Natural killer cell (primary cell): ENCODE results near the gene ST3GAL3. TPM values are rescaled to one million over a fixed set of nuclear protein-coding genes. Genes with fewer than 3 reads are reported as not detected.

ENCODE experiments used
- ATAC-seq, 3 donors: fragments of 150-1000 bp in 2 of 3; fragments of 200-7000 bp in 1 of 3; cut with Tn5 transposase; 1 replicate in 1 of 3; 2 replicates in 2 of 3; pipeline ENCODE4 v1.10.0; 2021; ENCODE audit warnings: mild to moderate bottlenecking in 2 of 3, moderate library complexity in 2 of 3
- DNase-seq, 2 donors: peaks; one replicate each; pipeline versions ENCODE4 v3.0.0 to v3.0.0-alpha.2; 2013 to 2021; ENCODE audit warnings: mixed read lengths in 1 of 2
- H3K27ac ChIP-seq: one replicate; pipeline ENCODE4 v1.5.1; 2013; ENCODE audit warnings: mild to moderate bottlenecking, low read length
- H3K27me3 ChIP-seq: one replicate; pipeline ENCODE4 v1.6.1; 2013; ENCODE audit warnings: low read length; ENCODE audit not compliant: control insufficient read depth, insufficient read depth
- H3K36me3 ChIP-seq: one replicate; pipeline ENCODE4 v1.6.1; 2013; ENCODE audit warnings: low read length; ENCODE audit not compliant: control insufficient read depth, insufficient read depth
- H3K4me1 ChIP-seq: one replicate; pipeline ENCODE4 v1.6.1; 2013; ENCODE audit warnings: low read length; ENCODE audit not compliant: control insufficient read depth, insufficient read depth
- H3K4me3 ChIP-seq: one replicate; pipeline ENCODE4 v1.5.1; 2013; ENCODE audit warnings: low read length
- H3K9me3 ChIP-seq: one replicate; pipeline ENCODE4 v1.6.1; 2013; ENCODE audit warnings: low read length; ENCODE audit not compliant: control insufficient read depth, insufficient read depth
- H3K27ac Mint-ChIP-seq, 2 donors: one replicate each; pipeline ENCODE4 v1.8.0; 2022; ENCODE audit warnings: mild to moderate bottlenecking in 2 of 2, mixed read lengths in 2 of 2, moderate library complexity in 1 of 2
- H3K27me3 Mint-ChIP-seq, 2 donors: one replicate each; pipeline ENCODE4 v1.8.0; 2022; ENCODE audit warnings: low read depth in 2 of 2, mixed read lengths in 2 of 2
- H3K36me3 Mint-ChIP-seq: one replicate; pipeline ENCODE4 v1.8.0; 2022; ENCODE audit warnings: mixed read lengths
- H3K4me1 Mint-ChIP-seq, 2 donors: one replicate each; pipeline ENCODE4 v1.8.0; 2022; ENCODE audit warnings: mixed read lengths in 2 of 2
- H3K4me3 Mint-ChIP-seq: one replicate; pipeline ENCODE4 v1.8.0; 2022; ENCODE audit warnings: mild to moderate bottlenecking, moderate library complexity, mixed read lengths
- H3K9me3 Mint-ChIP-seq, 2 donors: one replicate each; pipeline ENCODE4 v1.8.0; 2022; ENCODE audit warnings: mixed read lengths in 2 of 2
- WGBS: methylation state at CpG from one replicate; pipeline ENCODE4 v1.1.7; 2013; ENCODE audit warnings: missing lambda C conversion rate; ENCODE audit not compliant: insufficient coverage; 5-methylcytosine and 5-hydroxymethylcytosine counted together
- intact Hi-C: fragments of 100-400 bp; cut with micrococcal nuclease; formaldehyde crosslinking; loops from one replicate; pipeline ENCODE4 v1.14.2; 2022
- total RNA-seq, 4 donors: library from RNA; stranded (reverse); fragments of 120-200 nt in 1 of 4; gene quantifications; one replicate each; pipeline versions ENCODE4 v1.2.3 to v1.2.4, GENCODE V29; 2013 to 2022
- TF ChIP-seq, protein P1 (sequence below): fragments of 200-600 bp; IDR thresholded peaks from one replicate; pipeline ENCODE4 v1.8.0; 2022; ENCODE audit warnings: antibody characterized with exemption

The ST3GAL3 gene
- total RNA-seq, 3 donors from 2014 or later (not counting 1 experiment from before 2014, with no cell fraction given): 22.2 to 27.3 (median 22.3) TPM

- Mint-ChIP-seq H3K4me1 (peaks cover 14 to 24% of the 10 kb centered on the region in 2 donors), H3K4me3 (no peak overlapping the region), H3K36me3 (peaks cover 37% of the 10 kb centered on the region), H3K9me3 (no peaks in the 10 kb centered on the region), H3K27ac (no peak overlapping the region), H3K27me3 (no peaks in the 10 kb centered on the region)
- WGBS: 98% methylated on average over 2 of the region's 2 CpGs
- intact Hi-C loops: no loop called here
- Histone ChIP-seq H3K27me3 (no peaks in the 10 kb centered on the region), H3K36me3 (peaks cover 69% of the 10 kb centered on the region), H3K27ac (no peak overlapping the region), H3K4me3 (no peak overlapping the region), H3K9me3 (no peaks in the 10 kb centered on the region), H3K4me1 (no peaks in the 10 kb centered on the region)
- no peak for ATAC-seq
- TF ChIP-seq, protein P1, sequence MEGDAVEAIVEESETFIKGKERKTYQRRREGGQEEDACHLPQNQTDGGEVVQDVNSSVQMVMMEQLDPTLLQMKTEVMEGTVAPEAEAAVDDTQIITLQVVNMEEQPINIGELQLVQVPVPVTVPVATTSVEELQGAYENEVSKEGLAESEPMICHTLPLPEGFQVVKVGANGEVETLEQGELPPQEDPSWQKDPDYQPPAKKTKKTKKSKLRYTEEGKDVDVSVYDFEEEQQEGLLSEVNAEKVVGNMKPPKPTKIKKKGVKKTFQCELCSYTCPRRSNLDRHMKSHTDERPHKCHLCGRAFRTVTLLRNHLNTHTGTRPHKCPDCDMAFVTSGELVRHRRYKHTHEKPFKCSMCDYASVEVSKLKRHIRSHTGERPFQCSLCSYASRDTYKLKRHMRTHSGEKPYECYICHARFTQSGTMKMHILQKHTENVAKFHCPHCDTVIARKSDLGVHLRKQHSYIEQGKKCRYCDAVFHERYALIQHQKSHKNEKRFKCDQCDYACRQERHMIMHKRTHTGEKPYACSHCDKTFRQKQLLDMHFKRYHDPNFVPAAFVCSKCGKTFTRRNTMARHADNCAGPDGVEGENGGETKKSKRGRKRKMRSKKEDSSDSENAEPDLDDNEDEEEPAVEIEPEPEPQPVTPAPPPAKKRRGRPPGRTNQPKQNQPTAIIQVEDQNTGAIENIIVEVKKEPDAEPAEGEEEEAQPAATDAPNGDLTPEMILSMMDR: no peak
- DNase-seq: no peak
Observed at GRCh38 chr1:43671193-43671592, 36.1 kb upstream of the ST3GAL3 start.

GRCh38 chr1:43671626-43672330 is 35.6 kb upstream of the ST3GAL3 start:
- no peak overlapping the region for H3K4me3 ChIP-seq
- ATAC-seq (no peak), DNase-seq (no peak)
- peaks cover 64% of the 10 kb centered on the region for H3K36me3 ChIP-seq
- whole genome bisulfite sequencing: 96% methylated on average over 10 of the region's 10 CpGs
- Mint-ChIP-seq H3K36me3 (peaks cover 37% of the 10 kb centered on the region), H3K27ac (no peak overlapping the region), H3K4me1 (peaks cover 14 to 24% of the 10 kb centered on the region in 2 donors), H3K27me3 (no peaks in the 10 kb centered on the region), H3K9me3 (no peaks in the 10 kb centered on the region), H3K4me3 (no peak overlapping the region)
- H3K27ac ChIP-seq: no peak overlapping the region
- TF ChIP-seq, protein P1: no peak
- H3K4me1 ChIP-seq: no peaks in the 10 kb centered on the region
- no peaks in the 10 kb centered on the region for H3K27me3 ChIP-seq
- intact Hi-C loops: no loop called here
- H3K9me3 ChIP-seq: no peaks in the 10 kb centered on the region

- 93% methylated on average over 7 of the region's 7 CpGs for WGBS
- intact Hi-C loops: no loop called here
- H3K36me3 Mint-ChIP-seq: peaks cover 31% of the 10 kb centered on the region
- no peaks in the 10 kb centered on the region for H3K27me3 Mint-ChIP-seq
- H3K4me1 Mint-ChIP-seq: peaks cover 14 to 33% of the 10 kb centered on the region in 2 donors
- Histone ChIP-seq H3K9me3 (no peaks in the 10 kb centered on the region), H3K27me3 (no peaks in the 10 kb centered on the region), H3K27ac (no peak overlapping the region), H3K36me3 (peaks cover 53% of the 10 kb centered on the region), H3K4me1 (no peaks in the 10 kb centered on the region), H3K4me3 (no peak overlapping the region)
- H3K27ac Mint-ChIP-seq: no peak overlapping the region
- TF ChIP-seq, protein P1: no peak
- ATAC-seq: no peak
- H3K4me3 Mint-ChIP-seq: no peak overlapping the region
- no peaks in the 10 kb centered on the region for H3K9me3 Mint-ChIP-seq
- DNase-seq: no peak
Observed at GRCh38 chr1:43673261-43673660, 34.1 kb upstream of the ST3GAL3 start.

- Histone ChIP-seq H3K4me1 (no peaks in the 10 kb centered on the region), H3K27me3 (no peaks in the 10 kb centered on the region), H3K9me3 (no peaks in the 10 kb centered on the region), H3K4me3 (no peak overlapping the region), H3K27ac (no peak overlapping the region), H3K36me3 (peaks cover 50% of the 10 kb centered on the region)
- 85% methylated on average over 1 of the region's 2 CpGs for WGBS
- TF ChIP-seq, protein P1: no peak
- ATAC-seq (no peak), DNase-seq (no peak)
- intact Hi-C loops: no loop called here
- Mint-ChIP-seq H3K27me3 (no peaks in the 10 kb centered on the region), H3K36me3 (peaks cover 6% of the 10 kb centered on the region), H3K27ac (peak overlapping the region in 1 of 2 donors; percentile 9), H3K4me3 (no peak overlapping the region), H3K4me1 (peaks cover under 1 to 24% of the 10 kb centered on the region in 2 donors), H3K9me3 (no peaks in the 10 kb centered on the region)
Observed at GRCh38 chr1:43678940-43679339, 28.4 kb upstream of the ST3GAL3 start.
